Spleen (tissue), 7 donors: ENCODE data around the gene LCK.
"Not testable (repeated sequence)": the region's sequence is repeated elsewhere in the genome, so short reads cannot be mapped to it uniquely, and the experiment has no call there.

Source experiments
- CTCF ChIP-seq, 11 experiments: fragments of 200-600 bp in 7 of 11; fragments of 450-650 bp in 4 of 11; sonication (generic) in 4 of 11; IDR thresholded peaks in 8 of 11; conservative IDR thresholded peaks in 3 of 11; 1 replicate in 7 of 11; 2 replicates in 4 of 11; pipeline versions ENCODE4 v1.4.0 to v1.8.0; 2016 to 2021; ENCODE audit warnings: antibody characterized with exemption in 11 of 11, inconsistent platforms in 4 of 11, mild to moderate bottlenecking in 1 of 11
- POLR2A ChIP-seq, 3 donors: fragments of 450-650 bp; IDR thresholded peaks; one replicate each; pipeline ENCODE4 v1.5.1; 2017; ENCODE audit warnings: antibody characterized with exemption in 3 of 3, mild to moderate bottlenecking in 1 of 3
- donor health status: DM: no; HTN: no; CAD: no; lungs with moderate emphysema.
- donor health status: DM: no; HTN: no; CAD: no.
- donor health status: DM: no; HTN: no; CAD: no.

- not testable (repeated sequence) for TF ChIP-seq CTCF (IDR thresholded peaks at IDR 0.05 in 8 of 11, conservative IDR thresholded peaks at IDR 0.05 in 3 of 11); POLR2A (IDR thresholded peaks at IDR 0.05)
Measured at GRCh38 chr1:32298211-32298610, 47.1 kb downstream of the LCK start.
